ENCODE results near the gene FOSB.

The FOSB gene

GRCh38 chr19:45464274-45464673, 3.5 kb upstream of the FOSB start:
- Histone ChIP-seq H3K4me3 (ENCODE audit: insufficient read depth, low read depth, low read length) (no peak overlapping the region), H3K36me3 (ENCODE audit: control insufficient read depth, insufficient read depth, low read length) (no peaks in the 10 kb centered on the region), H3K27me3 (ENCODE audit: control insufficient read depth, insufficient read depth, low read length, poor library complexity, severe bottlenecking) (peaks cover 28% of the 10 kb centered on the region), H3K4me1 (ENCODE audit: control insufficient read depth, insufficient read depth, low read length) (peaks cover 5% of the 10 kb centered on the region), H3K27ac (ENCODE audit: insufficient read depth, low read depth, low read length, poor library complexity, severe bottlenecking) (no peak overlapping the region), H3K9me3 (ENCODE audit: control insufficient read depth, low read length) (no peaks in the 10 kb centered on the region)
- 89 to 92% methylated on average over 2 of the region's 2 CpGs for WGBS, 2 experiments

GRCh38 chr19:45464852-45465441, 2.8 kb upstream of the FOSB start:
- H3K36me3 ChIP-seq (ENCODE audit: control insufficient read depth, insufficient read depth, low read length) = no peaks in the 10 kb centered on the region
- H3K4me3 ChIP-seq (ENCODE audit: insufficient read depth, low read depth, low read length) = no peak overlapping the region
- no peak overlapping the region for H3K27ac ChIP-seq (ENCODE audit: insufficient read depth, low read depth, low read length, poor library complexity, severe bottlenecking)
- H3K4me1 ChIP-seq (ENCODE audit: control insufficient read depth, insufficient read depth, low read length) = peaks cover 5% of the 10 kb centered on the region
- peaks cover 28% of the 10 kb centered on the region for H3K27me3 ChIP-seq (ENCODE audit: control insufficient read depth, insufficient read depth, low read length, poor library complexity, severe bottlenecking)
- no peaks in the 10 kb centered on the region for H3K9me3 ChIP-seq (ENCODE audit: control insufficient read depth, low read length)
- WGBS, 2 experiments = 67% methylated on average over 8 of the region's 8 CpGs

DNA sequence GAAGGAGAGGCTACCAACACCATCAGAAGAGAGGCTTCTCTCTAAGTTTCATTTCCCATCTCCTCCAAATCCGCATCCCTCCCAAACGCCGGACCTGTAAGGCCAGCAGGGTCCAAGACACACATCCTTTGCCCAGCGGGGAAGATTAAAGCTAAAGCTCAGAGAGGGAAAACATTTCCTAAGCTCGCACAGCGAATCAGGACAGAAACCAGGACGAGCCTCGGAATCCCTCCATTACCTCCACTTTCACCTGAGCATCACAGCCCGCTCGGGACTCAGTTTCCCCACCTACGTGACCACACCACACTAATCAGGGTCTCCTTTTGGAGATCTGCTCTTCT, 711 bp upstream of the FOSB start:
- Histone ChIP-seq H3K4me3 (ENCODE audit: insufficient read depth, low read depth, low read length) (peak overlapping the region; percentile 55), H3K9me3 (ENCODE audit: control insufficient read depth, low read length) (no peaks in the 10 kb centered on the region), H3K4me1 (ENCODE audit: control insufficient read depth, insufficient read depth, low read length) (peaks cover 5% of the 10 kb centered on the region), H3K27me3 (ENCODE audit: control insufficient read depth, insufficient read depth, low read length, poor library complexity, severe bottlenecking) (peaks cover 49% of the 10 kb centered on the region), H3K36me3 (ENCODE audit: control insufficient read depth, insufficient read depth, low read length) (no peaks in the 10 kb centered on the region), H3K27ac (ENCODE audit: insufficient read depth, low read depth, low read length, poor library complexity, severe bottlenecking) (no peak overlapping the region)
- WGBS, 2 experiments = 6% methylated on average over 11 of the region's 11 CpGs

DNA sequence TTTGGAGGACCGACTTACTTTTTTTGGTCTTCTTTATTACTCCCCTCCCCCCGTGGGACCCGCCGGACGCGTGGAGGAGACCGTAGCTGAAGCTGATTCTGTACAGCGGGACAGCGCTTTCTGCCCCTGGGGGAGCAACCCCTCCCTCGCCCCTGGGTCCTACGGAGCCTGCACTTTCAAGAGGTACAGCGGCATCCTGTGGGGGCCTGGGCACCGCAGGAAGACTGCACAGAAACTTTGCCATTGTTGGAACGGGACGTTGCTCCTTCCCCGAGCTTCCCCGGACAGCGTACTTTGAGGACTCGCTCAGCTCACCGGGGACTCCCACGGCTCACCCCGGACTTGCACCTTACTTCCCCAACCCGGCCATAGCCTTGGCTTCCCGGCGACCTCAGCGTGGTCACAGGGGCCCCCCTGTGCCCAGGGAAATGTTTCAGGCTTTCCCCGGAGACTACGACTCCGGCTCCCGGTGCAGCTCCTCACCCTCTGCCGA, 409 bp downstream of the FOSB start:
- Histone ChIP-seq H3K36me3 (ENCODE audit: control insufficient read depth, insufficient read depth, low read length) (no peaks in the 10 kb centered on the region), H3K27me3 (ENCODE audit: control insufficient read depth, insufficient read depth, low read length, poor library complexity, severe bottlenecking) (peaks cover 60% of the 10 kb centered on the region), H3K4me3 (ENCODE audit: insufficient read depth, low read depth, low read length) (peak overlapping the region; percentile 55), H3K4me1 (ENCODE audit: control insufficient read depth, insufficient read depth, low read length) (peaks cover 5% of the 10 kb centered on the region), H3K9me3 (ENCODE audit: control insufficient read depth, low read length) (no peaks in the 10 kb centered on the region), H3K27ac (ENCODE audit: insufficient read depth, low read depth, low read length, poor library complexity, severe bottlenecking) (peak overlapping the region; percentile 18)
- WGBS, 2 experiments = 2 to 4% methylated on average over 31 of the region's 31 CpGs

DNA sequence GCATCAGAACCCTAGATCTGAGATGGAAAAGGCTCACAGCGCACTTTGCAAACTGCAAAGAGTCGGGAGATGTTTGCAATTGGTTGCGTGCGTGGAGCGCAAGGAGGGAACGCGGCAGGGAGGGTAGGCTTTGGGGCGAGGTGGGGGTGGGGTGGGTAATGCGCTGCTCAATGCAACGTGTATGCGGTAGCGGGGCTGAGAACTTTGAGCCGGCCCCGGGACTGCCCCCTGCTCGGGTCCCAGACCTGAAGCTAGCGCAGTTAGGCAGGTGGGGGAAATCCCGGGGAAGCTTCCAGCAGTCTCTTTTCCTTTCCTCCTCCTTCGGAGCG, 971 bp downstream of the FOSB start:
- 1% methylated on average over 19 of the region's 19 CpGs for WGBS, 2 experiments
- Histone ChIP-seq H3K4me3 (ENCODE audit: insufficient read depth, low read depth, low read length) (peak overlapping the region; percentile 55), H3K27me3 (ENCODE audit: control insufficient read depth, insufficient read depth, low read length, poor library complexity, severe bottlenecking) (peaks cover 66% of the 10 kb centered on the region), H3K36me3 (ENCODE audit: control insufficient read depth, insufficient read depth, low read length) (no peaks in the 10 kb centered on the region), H3K4me1 (ENCODE audit: control insufficient read depth, insufficient read depth, low read length) (peaks cover 5% of the 10 kb centered on the region), H3K9me3 (ENCODE audit: control insufficient read depth, low read length) (no peaks in the 10 kb centered on the region), H3K27ac (ENCODE audit: insufficient read depth, low read depth, low read length, poor library complexity, severe bottlenecking) (peak overlapping the region; percentile 18)

GRCh38 chr19:45469132-45469944, 1.5 kb downstream of the FOSB start:
- Histone ChIP-seq H3K4me3 (ENCODE audit: insufficient read depth, low read depth, low read length) (peak overlapping the region; percentile 55), H3K9me3 (ENCODE audit: control insufficient read depth, low read length) (no peaks in the 10 kb centered on the region), H3K27ac (ENCODE audit: insufficient read depth, low read depth, low read length, poor library complexity, severe bottlenecking) (peak overlapping the region; percentile 94), H3K4me1 (ENCODE audit: control insufficient read depth, insufficient read depth, low read length) (peaks cover 5% of the 10 kb centered on the region), H3K36me3 (ENCODE audit: control insufficient read depth, insufficient read depth, low read length) (no peaks in the 10 kb centered on the region), H3K27me3 (ENCODE audit: control insufficient read depth, insufficient read depth, low read length, poor library complexity, severe bottlenecking) (peaks cover 70% of the 10 kb centered on the region)
- 0% methylated on average over 66 of the region's 66 CpGs for WGBS, 2 experiments

DNA sequence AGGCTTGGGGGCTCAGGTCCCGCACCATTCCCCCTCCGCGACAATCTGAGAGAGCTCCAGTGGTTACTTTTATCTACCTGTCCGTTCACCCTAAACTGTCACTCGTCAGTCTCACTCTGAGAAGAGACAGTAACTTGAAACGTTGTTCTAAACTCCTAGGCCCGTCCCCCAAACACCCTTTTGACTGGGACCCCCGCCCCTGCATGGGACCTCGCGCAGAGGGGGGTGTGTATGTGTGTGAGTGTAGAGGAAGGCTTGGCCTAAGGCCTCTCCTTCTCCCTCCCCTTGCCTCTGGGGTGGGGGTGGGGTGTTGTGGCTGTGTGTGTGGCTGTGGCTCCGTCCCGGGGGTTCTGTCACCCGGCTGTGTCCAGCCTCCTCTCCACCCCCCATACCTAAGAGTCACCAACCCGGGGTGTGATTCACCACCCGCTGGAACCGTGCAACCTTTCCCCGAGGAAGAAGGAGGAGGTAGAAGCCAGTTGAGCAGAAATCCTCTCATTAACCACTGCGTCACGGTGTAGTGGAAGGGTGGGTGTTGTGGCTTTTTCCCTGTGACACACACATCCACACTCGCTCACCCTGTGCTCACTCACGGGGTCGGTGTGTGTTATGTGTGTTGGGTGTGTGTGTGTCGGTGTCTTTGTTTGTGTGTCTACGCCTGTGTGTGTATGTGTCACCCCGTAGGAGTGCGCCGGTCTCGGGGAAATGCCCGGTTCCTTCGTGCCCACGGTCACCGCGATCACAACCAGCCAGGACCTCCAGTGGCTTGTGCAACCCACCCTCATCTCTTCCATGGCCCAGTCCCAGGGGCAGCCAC, 2.4 kb downstream of the FOSB start:
- Histone ChIP-seq H3K27ac (ENCODE audit: insufficient read depth, low read depth, low read length, poor library complexity, severe bottlenecking) (no peak overlapping the region), H3K36me3 (ENCODE audit: control insufficient read depth, insufficient read depth, low read length) (no peaks in the 10 kb centered on the region), H3K27me3 (ENCODE audit: control insufficient read depth, insufficient read depth, low read length, poor library complexity, severe bottlenecking) (peaks cover 71% of the 10 kb centered on the region), H3K9me3 (ENCODE audit: control insufficient read depth, low read length) (no peaks in the 10 kb centered on the region), H3K4me1 (ENCODE audit: control insufficient read depth, insufficient read depth, low read length) (peaks cover 5% of the 10 kb centered on the region), H3K4me3 (ENCODE audit: insufficient read depth, low read depth, low read length) (peak overlapping the region; percentile 55)
- WGBS, 2 experiments = 58 to 61% methylated on average over 30 to 32 of the region's 33 CpGs

- Histone ChIP-seq H3K27me3 (ENCODE audit: control insufficient read depth, insufficient read depth, low read length, poor library complexity, severe bottlenecking) (peaks cover 70% of the 10 kb centered on the region), H3K36me3 (ENCODE audit: control insufficient read depth, insufficient read depth, low read length) (no peaks in the 10 kb centered on the region), H3K4me3 (ENCODE audit: insufficient read depth, low read depth, low read length) (no peak overlapping the region), H3K9me3 (ENCODE audit: control insufficient read depth, low read length) (no peaks in the 10 kb centered on the region), H3K4me1 (ENCODE audit: control insufficient read depth, insufficient read depth, low read length) (peaks cover 5% of the 10 kb centered on the region), H3K27ac (ENCODE audit: insufficient read depth, low read depth, low read length, poor library complexity, severe bottlenecking) (no peak overlapping the region)
- 93% methylated on average over 15 of the region's 15 CpGs for WGBS, 2 experiments
These were observed 2.9 kb downstream of the FOSB start for GRCh38 chr19:45470762-45471081.

GRCh38 chr19:45471111-45471930, 3.5 kb downstream of the FOSB start:
- 84 to 85% methylated on average over 15 to 16 of the region's 16 CpGs for WGBS, 2 experiments
- Histone ChIP-seq H3K27me3 (ENCODE audit: control insufficient read depth, insufficient read depth, low read length, poor library complexity, severe bottlenecking) (peaks cover 72% of the 10 kb centered on the region), H3K4me3 (ENCODE audit: insufficient read depth, low read depth, low read length) (no peak overlapping the region), H3K4me1 (ENCODE audit: control insufficient read depth, insufficient read depth, low read length) (peaks cover 5% of the 10 kb centered on the region), H3K36me3 (ENCODE audit: control insufficient read depth, insufficient read depth, low read length) (no peaks in the 10 kb centered on the region), H3K27ac (ENCODE audit: insufficient read depth, low read depth, low read length, poor library complexity, severe bottlenecking) (no peak overlapping the region), H3K9me3 (ENCODE audit: control insufficient read depth, low read length) (no peaks in the 10 kb centered on the region)

Measured in ectodermal cell (in vitro differentiated cells).